Measurements from ENCODE around the gene NKAPL.

The NKAPL gene

DNA sequence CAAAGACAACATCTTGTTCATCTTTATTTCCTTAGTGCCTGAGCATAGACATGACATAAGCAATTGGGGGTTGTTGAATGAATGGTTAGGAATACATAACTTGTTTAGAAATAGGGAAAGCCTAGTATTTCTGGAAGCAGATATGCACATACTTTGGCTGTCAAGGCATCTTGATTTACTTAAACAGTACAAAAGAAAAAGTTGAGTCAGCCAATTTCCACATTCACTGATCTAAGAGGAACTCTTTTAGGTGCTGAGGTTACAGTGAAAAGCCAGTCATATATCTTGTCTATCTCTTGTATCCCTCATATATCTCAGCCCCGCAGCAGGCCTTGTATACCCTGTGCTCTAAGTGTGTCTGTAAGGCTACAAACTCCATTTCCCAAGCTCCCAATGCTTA is 18.6 kb upstream of the NKAPL start:
- TF ChIP-seq, protein P1, sequence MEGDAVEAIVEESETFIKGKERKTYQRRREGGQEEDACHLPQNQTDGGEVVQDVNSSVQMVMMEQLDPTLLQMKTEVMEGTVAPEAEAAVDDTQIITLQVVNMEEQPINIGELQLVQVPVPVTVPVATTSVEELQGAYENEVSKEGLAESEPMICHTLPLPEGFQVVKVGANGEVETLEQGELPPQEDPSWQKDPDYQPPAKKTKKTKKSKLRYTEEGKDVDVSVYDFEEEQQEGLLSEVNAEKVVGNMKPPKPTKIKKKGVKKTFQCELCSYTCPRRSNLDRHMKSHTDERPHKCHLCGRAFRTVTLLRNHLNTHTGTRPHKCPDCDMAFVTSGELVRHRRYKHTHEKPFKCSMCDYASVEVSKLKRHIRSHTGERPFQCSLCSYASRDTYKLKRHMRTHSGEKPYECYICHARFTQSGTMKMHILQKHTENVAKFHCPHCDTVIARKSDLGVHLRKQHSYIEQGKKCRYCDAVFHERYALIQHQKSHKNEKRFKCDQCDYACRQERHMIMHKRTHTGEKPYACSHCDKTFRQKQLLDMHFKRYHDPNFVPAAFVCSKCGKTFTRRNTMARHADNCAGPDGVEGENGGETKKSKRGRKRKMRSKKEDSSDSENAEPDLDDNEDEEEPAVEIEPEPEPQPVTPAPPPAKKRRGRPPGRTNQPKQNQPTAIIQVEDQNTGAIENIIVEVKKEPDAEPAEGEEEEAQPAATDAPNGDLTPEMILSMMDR (IDR thresholded peaks at IDR 0.05): no peak
- no peak overlapping the region for H3K27ac ChIP-seq
- H3K27me3 ChIP-seq: no peaks in the 10 kb centered on the region
- H3K4me3 ChIP-seq (ENCODE audit: low read depth in 1 of 2, low read length in 1 of 2): no peak overlapping the region
- H3K9me3 ChIP-seq: no peaks in the 10 kb centered on the region
- H3K36me3 ChIP-seq: peaks cover 13% of the 10 kb centered on the region
- H3K4me1 ChIP-seq (ENCODE audit: control insufficient read depth in 1 of 2, insufficient read depth in 1 of 2, low read depth in 1 of 2, low read length in 1 of 2): no peaks in the 10 kb centered on the region

- Histone ChIP-seq H3K4me3 (ENCODE audit: low read depth in 1 of 2, low read length in 1 of 2) (no peak overlapping the region), H3K9me3 (no peaks in the 10 kb centered on the region), H3K27ac (no peak overlapping the region), H3K27me3 (no peaks in the 10 kb centered on the region), H3K4me1 (ENCODE audit: control insufficient read depth in 1 of 2, insufficient read depth in 1 of 2, low read depth in 1 of 2, low read length in 1 of 2) (no peaks in the 10 kb centered on the region), H3K36me3 (peaks cover 43% of the 10 kb centered on the region)
- TF ChIP-seq, protein P1 (IDR thresholded peaks at IDR 0.05): no peak
Measured at GRCh38 chr6:28243946-28244345, 15.2 kb upstream of the NKAPL start.

DNA sequence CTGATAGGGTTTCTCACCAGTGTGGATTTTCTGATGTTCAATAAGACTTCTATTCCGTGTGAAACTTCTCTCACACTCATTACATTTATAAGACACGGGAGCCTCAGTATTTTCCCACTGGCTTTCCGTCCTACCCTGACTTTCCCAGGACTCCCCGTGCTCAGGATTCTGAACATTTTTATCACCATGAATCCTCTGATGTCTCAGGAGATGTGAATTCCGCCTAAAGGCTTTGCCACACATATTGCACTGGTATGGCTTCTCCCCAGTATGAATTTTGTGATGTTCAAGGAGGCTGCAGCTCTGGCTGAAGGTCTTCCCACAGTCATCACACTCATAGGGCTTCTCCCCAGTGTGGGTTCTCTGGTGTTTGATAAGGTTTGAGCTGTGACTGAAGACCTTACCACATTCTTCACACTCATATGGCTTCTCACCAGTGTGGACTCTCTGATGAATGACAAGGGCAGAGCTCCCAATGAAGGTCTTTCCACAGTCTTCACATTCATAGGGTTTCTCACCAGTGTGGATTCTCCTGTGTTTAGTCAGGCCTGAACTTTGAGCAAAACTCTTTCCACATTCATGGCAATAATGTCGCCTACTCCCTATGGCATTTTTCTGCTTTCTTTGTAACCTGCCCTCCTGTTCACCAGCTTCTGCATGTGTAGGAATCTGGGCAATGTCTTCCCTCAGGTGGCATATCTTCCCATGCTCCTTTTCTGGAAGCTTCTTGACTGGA is 13.7 kb upstream of the NKAPL start:
- peaks cover 43% of the 10 kb centered on the region for H3K36me3 ChIP-seq
- TF ChIP-seq, protein P1 (IDR thresholded peaks at IDR 0.05): no peak
- no peaks in the 10 kb centered on the region for H3K27me3 ChIP-seq
- no peak overlapping the region for H3K27ac ChIP-seq
- H3K9me3 ChIP-seq: no peaks in the 10 kb centered on the region
- no peaks in the 10 kb centered on the region for H3K4me1 ChIP-seq (ENCODE audit: control insufficient read depth in 1 of 2, insufficient read depth in 1 of 2, low read depth in 1 of 2, low read length in 1 of 2)
- H3K4me3 ChIP-seq (ENCODE audit: low read depth in 1 of 2, low read length in 1 of 2): no peak overlapping the region

- no peaks in the 10 kb centered on the region for H3K9me3 ChIP-seq
- peaks cover 20 to 23% of the 10 kb centered on the region in 2 experiments for H3K4me1 ChIP-seq (ENCODE audit: control insufficient read depth in 1 of 2, insufficient read depth in 1 of 2, low read depth in 1 of 2, low read length in 1 of 2)
- no peaks in the 10 kb centered on the region for H3K27me3 ChIP-seq
- TF ChIP-seq, protein P1 (IDR thresholded peaks at IDR 0.05): no peak
- H3K36me3 ChIP-seq: peaks cover 43% of the 10 kb centered on the region
- no peak overlapping the region for H3K4me3 ChIP-seq (ENCODE audit: low read depth in 1 of 2, low read length in 1 of 2)
- H3K27ac ChIP-seq: no peak overlapping the region
Measured at GRCh38 chr6:28248916-28249315, 10.2 kb upstream of the NKAPL start.

GRCh38 chr6:28250747-28251146 is 8.3 kb upstream of the NKAPL start:
- Histone ChIP-seq H3K4me3 (ENCODE audit: low read depth in 1 of 2, low read length in 1 of 2) (no peak overlapping the region), H3K27me3 (no peaks in the 10 kb centered on the region), H3K36me3 (peaks cover 26% of the 10 kb centered on the region), H3K9me3 (no peaks in the 10 kb centered on the region), H3K4me1 (ENCODE audit: control insufficient read depth in 1 of 2, insufficient read depth in 1 of 2, low read depth in 1 of 2, low read length in 1 of 2) (peaks cover 25 to 30% of the 10 kb centered on the region in 2 experiments), H3K27ac (no peak overlapping the region)
- TF ChIP-seq, protein P1 (IDR thresholded peaks at IDR 0.05): no peak
